CD4-positive, alpha-beta T cell treated with Interleukin-6 for 4 hours (primary cell): ENCODE data around the gene ZNF511.
"Not testable (repeated sequence)": the region's sequence is repeated elsewhere in the genome, so short reads cannot be mapped to it uniquely, and the experiment has no call there.

Source experiments
- DNase-seq: peaks from one replicate; pipeline ENCODE4 v3.0.0-alpha.2; 2020; ENCODE audit warnings: mixed read lengths

The ZNF511 gene

GRCh38 chr10:133308421-133309099 is at the start of gene ZNF511, which contains the start of gene TUBGCP2:
TSS of gene ZNF511 (plus strand) at chr10:133308914. CDS start at chr10:133308944, 30 bp downstream.
TSS of gene TUBGCP2 (minus strand) at chr10:133308872. CDS start at chr10:133302941, 5,931 bp downstream.
- peak; percentile 86 for DNase-seq

- DNase-seq: no peak
These were observed 49.1 kb upstream of the ZNF511 start for GRCh38 chr10:133259602-133259989.

GRCh38 chr10:133260895-133261725 is 47.6 kb upstream of the ZNF511 start:
- peak; percentile 63 for DNase-seq

GRCh38 chr10:133261726-133262325 is 46.9 kb upstream of the ZNF511 start:
- DNase-seq: peak; percentile 85

GRCh38 chr10:133262696-133263095 is 46.0 kb upstream of the ZNF511 start:
- DNase-seq: no peak

GRCh38 chr10:133263674-133264073 is 45.0 kb upstream of the ZNF511 start:
- no peak for DNase-seq

GRCh38 chr10:133264461-133264860 is 44.3 kb upstream of the ZNF511 start:
- DNase-seq: peak; percentile 78

GRCh38 chr10:133265052-133265451 is 43.7 kb upstream of the ZNF511 start:
- not testable (repeated sequence) for DNase-seq

GRCh38 chr10:133266056-133266795 is 42.5 kb upstream of the ZNF511 start:
- no peak for DNase-seq

- DNase-seq: no peak
These were observed 41.4 kb upstream of the ZNF511 start for GRCh38 chr10:133267293-133267692.

- no peak for DNase-seq
These were observed 40.9 kb upstream of the ZNF511 start for GRCh38 chr10:133267829-133268228.

GRCh38 chr10:133268532-133268931 is 40.2 kb upstream of the ZNF511 start:
- DNase-seq: no peak

GRCh38 chr10:133269367-133269766 is 39.3 kb upstream of the ZNF511 start:
- no peak for DNase-seq

- DNase-seq: no peak
These were observed 38.5 kb upstream of the ZNF511 start for GRCh38 chr10:133270204-133270603.

GRCh38 chr10:133270773-133271297 is 37.9 kb upstream of the ZNF511 start:
- no peak for DNase-seq

- no peak for DNase-seq
These were observed 37.0 kb upstream of the ZNF511 start for GRCh38 chr10:133271521-133272300.

GRCh38 chr10:133272301-133272963 is 36.3 kb upstream of the ZNF511 start:
- DNase-seq: no peak

GRCh38 chr10:133272964-133273420 is 35.7 kb upstream of the ZNF511 start:
- no peak for DNase-seq

- DNase-seq: no peak
These were observed 35.1 kb upstream of the ZNF511 start for GRCh38 chr10:133273534-133274143.
